ENCODE results near the gene TRAPPC14. TPM values are rescaled to one million over a fixed set of nuclear protein-coding genes. Genes with fewer than 3 reads are reported as not detected.
A peak's percentile ranks its signal among the peaks of the same experiment; 100 is the strongest.

TRAPPC14 gene
- total and polyA plus RNA-seq, 2 of the 13 experiments (the other 11 are each of a cell fraction or from before 2014, with no cell fraction given) = 4.7 to 9.6 TPM

GRCh38 chr7:100130608-100131453 is 27.7 kb downstream of the TRAPPC14 start (continued):
- TF ChIP-seq ZGPAT (CRISPR knock-in tag; IDR thresholded peaks at IDR 0.05) (peak; percentile 60; the same call in 1 of the 2 replicates), ZSCAN29 (CRISPR knock-in tag; conservative IDR thresholded peaks at IDR 0.05) (no peak), ZNF737 (CRISPR knock-in tag; IDR thresholded peaks at IDR 0.05; ENCODE audit: borderline replicate concordance) (no peak), CEBPG (CRISPR knock-in tag; IDR thresholded peaks at IDR 0.05) (peak; percentile 90), THAP11 (CRISPR knock-in tag; IDR thresholded peaks at IDR 0.05) (0 out of 2 replicates have a peak, but pooled peaks have one; percentile 29), ZSCAN20 (CRISPR knock-in tag; IDR thresholded peaks at IDR 0.05; ENCODE audit: borderline replicate concordance) (no peak), PTBP1 (IDR thresholded peaks at IDR 0.05; ENCODE audit: low read depth, low read length, poor library complexity, severe bottlenecking) (peak; percentile 32), ZNF18 (CRISPR knock-in tag; IDR thresholded peaks at IDR 0.05; ENCODE audit: insufficient replicate concordance) (no peak), KDM2A (CRISPR knock-in tag; IDR thresholded peaks at IDR 0.05; ENCODE audit: borderline replicate concordance, low read depth) (peak; percentile 64; the same call in 1 of the 2 replicates), MTERF4 (CRISPR knock-in tag; IDR thresholded peaks at IDR 0.05) (no peak), ZFX (CRISPR knock-in tag; IDR thresholded peaks at IDR 0.05; ENCODE audit: low read depth) (0 out of 2 replicates have a peak, but pooled peaks have one; percentile 30), SALL2 (CRISPR knock-in tag; IDR thresholded peaks at IDR 0.05) (no peak), SPEN (CRISPR knock-in tag; IDR thresholded peaks at IDR 0.05; ENCODE audit: low read depth) (no peak), ZNF350 (CRISPR knock-in tag; IDR thresholded peaks at IDR 0.05; ENCODE audit: borderline replicate concordance, low read depth) (peak; percentile 20; the same call in 1 of the 2 replicates), GRHL1 (CRISPR knock-in tag; conservative IDR thresholded peaks at IDR 0.05) (no peak), CTCF (CRISPR knock-in tag; IDR thresholded peaks at IDR 0.05) (peak; percentile 91)

Data from HepG2 (cell line).